H1 (cell line): ENCODE data around the gene SEMA3C. TPM values are rescaled to one million over a fixed set of nuclear protein-coding genes. Genes with fewer than 3 reads are reported as not detected.

Experiments
- ATF2 ChIP-seq: IDR thresholded peaks from 2 replicates; pipeline ENCODE4 v1.6.1; 2012; ENCODE audit warnings: low read length, inconsistent platforms
- CHD1 ChIP-seq: IDR thresholded peaks from 2 replicates; pipeline ENCODE4 v1.6.1; 2012; ENCODE audit warnings: low read depth, low read length, improper control_type of control experiment
- CREB1 ChIP-seq: IDR thresholded peaks from 2 replicates; pipeline ENCODE4 v1.6.1; 2012; ENCODE audit warnings: inconsistent platforms
- EGR1 ChIP-seq: IDR thresholded peaks from 2 replicates; pipeline ENCODE4 v1.6.1; 2011; ENCODE audit warnings: low read depth, low read length, borderline replicate concordance
- KDM4A ChIP-seq: IDR thresholded peaks from one replicate; pipeline ENCODE4 v1.7.1; 2012; ENCODE audit warnings: low read depth, mild to moderate bottlenecking, moderate library complexity, low read length, inconsistent platforms; ENCODE audit not compliant: severe bottlenecking
- POLR2A ChIP-seq, 2 experiments: IDR thresholded peaks; 1 replicate in 1 of 2; 2 replicates in 1 of 2; pipeline ENCODE4 v1.6.1; 2011; ENCODE audit warnings: low read depth in 2 of 2, low read length in 2 of 2, mild to moderate bottlenecking in 2 of 2; ENCODE audit errors: control extremely low read depth in 1 of 2
- RXRA ChIP-seq: IDR thresholded peaks from 2 replicates; pipeline ENCODE4 v1.6.1; 2011; ENCODE audit warnings: low read depth, mild to moderate bottlenecking, low read length, moderate library complexity; ENCODE audit not compliant: insufficient read depth
- YY1 ChIP-seq: IDR thresholded peaks from 2 replicates; pipeline ENCODE4 v1.6.1; 2011; ENCODE audit warnings: low read depth, mild to moderate bottlenecking, low read length
- polyA plus RNA-seq, 7 experiments: library from polyadenylated mRNA; depleted of rRNA in 3 of 7; stranded (reverse) in 5 of 7; unstranded in 2 of 7; fragments of >200 nt in 5 of 7; fragments of 200-250 nt in 2 of 7; gene quantifications; 1 replicate in 5 of 7; 2 replicates in 1 of 7; 4 replicates in 1 of 7; pipeline versions ENCODE4 v1.2.1 to v1.2.3, GENCODE V29; 2011 to 2013; ENCODE audit warnings: missing spikeins in 2 of 7, mixed read lengths in 2 of 7
- total RNA-seq: library from RNA; stranded (reverse); fragmentation: NEBNext Ultra II Directional; extraction: Animal tissue kit (Norgen Biotek cat#: 25700); gene quantifications from 2 replicates; pipeline ENCODE4 v1.2.1, GENCODE V29; 2021

Gene SEMA3C
- total and polyA plus RNA-seq, 2 of the 8 experiments (the other 6 are each of a cell fraction or from before 2014, with no cell fraction given) = 0.15 to 1.4 TPM

- no peak for TF ChIP-seq EGR1
- TF ChIP-seq ATF2 = no peak
- no peak for TF ChIP-seq CHD1
- no peak for TF ChIP-seq CREB1
- no peak for TF ChIP-seq RXRA
- TF ChIP-seq POLR2A (IDR thresholded peaks at IDR 0.05; ENCODE audit: control extremely low read depth in 1 of 2, low read depth in 2 of 2, low read length in 2 of 2) = no peak
- TF ChIP-seq YY1 = no peak
- TF ChIP-seq KDM4A = no peak
Observed at GRCh38 chr7:80922253-80923049, 3.6 kb upstream of the SEMA3C start (continued).
